Activated naive CD8-positive, alpha-beta T cell (primary cell): ENCODE data around the gene NCBP2.
A peak's percentile ranks its signal among the peaks of the same experiment; 100 is the strongest.

Source experiments
- H3K27ac Mint-ChIP-seq: one replicate; pipeline ENCODE4 v1.8.0; 2021; ENCODE audit warnings: mixed read lengths
- H3K27me3 Mint-ChIP-seq: one replicate; pipeline ENCODE4 v1.8.0; 2021; ENCODE audit warnings: mixed read lengths
- H3K36me3 Mint-ChIP-seq: one replicate; pipeline ENCODE4 v1.8.0; 2021; ENCODE audit warnings: mixed read lengths
- H3K4me1 Mint-ChIP-seq: one replicate; pipeline ENCODE4 v1.8.0; 2021; ENCODE audit warnings: low read depth, mixed read lengths
- H3K4me3 Mint-ChIP-seq: one replicate; pipeline ENCODE4 v1.8.0; 2021; ENCODE audit warnings: mild to moderate bottlenecking, mixed read lengths
- H3K9me3 Mint-ChIP-seq: one replicate; pipeline ENCODE4 v1.8.0; 2021; ENCODE audit warnings: low read depth, mixed read lengths

NCBP2 gene

DNA sequence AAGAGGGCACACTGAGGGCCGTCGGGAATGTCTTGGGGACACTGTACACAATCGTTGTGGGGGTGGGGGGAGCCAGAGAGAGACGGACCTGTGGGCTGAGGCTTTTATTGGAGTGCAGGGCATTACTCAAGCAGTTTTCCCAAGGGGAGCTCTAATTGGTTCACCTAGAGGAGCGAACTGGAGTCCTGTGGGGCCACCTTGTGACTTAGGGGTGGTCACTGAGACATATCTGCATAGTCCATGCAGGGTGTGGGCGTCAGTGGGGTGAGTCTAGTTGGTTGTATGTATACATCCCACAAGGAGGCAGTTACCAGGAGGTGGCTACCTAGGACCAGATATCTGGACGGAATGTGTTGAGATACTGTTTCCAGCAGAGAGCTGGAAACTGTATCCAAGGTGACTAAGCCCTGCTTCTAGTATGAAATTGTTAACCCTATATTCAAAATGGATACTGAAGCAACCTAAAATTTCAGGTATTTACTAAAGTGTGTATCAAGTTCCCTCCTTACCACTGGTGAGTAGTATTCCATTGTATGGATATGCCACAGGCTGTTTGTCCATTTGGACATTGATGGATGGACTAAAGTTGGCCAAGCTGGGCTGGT lies 28.9 kb upstream of the NCBP2 start:
- Mint-ChIP-seq H3K4me1 (peaks cover 5% of the 10 kb centered on the region), H3K9me3 (no peaks in the 10 kb centered on the region), H3K36me3 (no peaks in the 10 kb centered on the region), H3K4me3 (no peak overlapping the region), H3K27me3 (peaks cover 9% of the 10 kb centered on the region), H3K27ac (no peak overlapping the region)

DNA sequence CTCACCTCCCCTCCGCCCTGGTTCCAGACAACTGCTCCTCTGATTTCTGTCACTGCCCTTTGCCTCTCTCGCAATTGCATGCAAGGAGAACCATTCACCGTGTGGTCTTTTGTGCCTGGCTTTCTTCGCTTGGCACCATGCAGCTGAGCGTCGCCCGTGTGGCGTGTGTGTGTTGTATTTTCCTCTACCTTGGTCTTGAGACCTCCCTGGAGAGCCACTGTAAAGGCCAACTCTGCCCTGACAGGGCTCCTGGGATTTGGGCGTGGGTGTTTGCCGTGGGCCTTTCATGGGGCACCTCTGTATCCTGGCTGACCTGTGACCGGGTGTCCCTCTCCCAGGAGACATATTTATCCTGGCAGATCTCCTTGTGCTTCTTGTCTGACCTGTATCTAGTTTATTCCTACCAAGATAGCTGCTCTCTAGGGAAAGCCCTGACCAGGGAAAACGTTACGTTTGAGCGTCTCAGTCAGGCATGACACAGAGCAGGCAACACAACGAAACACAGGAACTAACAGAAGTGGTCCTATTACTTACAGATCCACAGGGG lies 28.3 kb upstream of the NCBP2 start:
- H3K4me3 Mint-ChIP-seq = peak overlapping the region; percentile 80
- H3K4me1 Mint-ChIP-seq = peaks cover 5% of the 10 kb centered on the region
- H3K27ac Mint-ChIP-seq = peak overlapping the region; percentile 54
- peaks cover 9% of the 10 kb centered on the region for H3K27me3 Mint-ChIP-seq
- no peaks in the 10 kb centered on the region for H3K9me3 Mint-ChIP-seq
- H3K36me3 Mint-ChIP-seq = no peaks in the 10 kb centered on the region

DNA sequence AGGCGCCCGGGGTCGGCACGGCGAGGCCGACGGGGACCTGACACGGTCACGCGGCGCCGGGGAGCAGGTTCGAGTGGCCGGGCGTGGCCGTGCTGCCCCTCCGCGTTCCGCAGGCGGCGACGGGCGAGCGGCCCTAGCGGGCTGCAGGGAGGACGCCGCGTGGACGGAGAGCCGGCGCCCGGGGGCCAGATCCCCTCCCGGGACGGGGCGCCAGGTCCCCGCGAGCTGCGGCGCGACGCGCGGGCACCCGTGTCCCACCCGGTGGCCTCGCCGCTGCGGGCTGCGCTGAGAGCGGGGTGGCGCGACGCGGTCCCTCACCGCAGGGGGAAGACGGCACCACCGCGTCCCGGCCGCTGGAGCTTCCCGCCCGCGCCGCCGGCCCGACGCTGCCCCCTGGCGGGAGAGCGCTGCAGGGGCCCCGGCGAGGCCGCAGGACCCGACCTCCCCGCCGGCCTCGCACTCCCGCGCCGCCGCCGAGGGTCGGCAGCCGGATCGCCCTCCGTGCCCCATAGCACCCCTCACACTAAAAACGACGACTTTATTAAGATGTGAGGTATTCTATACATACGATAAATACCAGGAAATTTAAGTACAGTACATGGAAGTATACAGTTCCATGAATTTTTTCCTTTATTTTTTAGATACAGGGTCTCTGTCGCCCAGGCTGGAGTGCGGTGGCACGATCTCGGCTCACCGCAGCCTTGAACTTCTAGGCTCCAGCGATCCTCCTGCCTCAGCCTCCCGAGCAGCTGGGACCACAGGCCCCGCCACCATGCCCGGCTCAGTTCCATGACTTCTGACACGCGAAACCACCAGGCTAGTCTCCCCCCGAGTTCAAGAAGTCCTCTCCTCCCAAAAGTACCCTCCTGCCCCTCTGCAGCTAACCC lies 27.6 kb upstream of the NCBP2 start:
- peak overlapping the region; percentile 54 for H3K27ac Mint-ChIP-seq

DNA sequence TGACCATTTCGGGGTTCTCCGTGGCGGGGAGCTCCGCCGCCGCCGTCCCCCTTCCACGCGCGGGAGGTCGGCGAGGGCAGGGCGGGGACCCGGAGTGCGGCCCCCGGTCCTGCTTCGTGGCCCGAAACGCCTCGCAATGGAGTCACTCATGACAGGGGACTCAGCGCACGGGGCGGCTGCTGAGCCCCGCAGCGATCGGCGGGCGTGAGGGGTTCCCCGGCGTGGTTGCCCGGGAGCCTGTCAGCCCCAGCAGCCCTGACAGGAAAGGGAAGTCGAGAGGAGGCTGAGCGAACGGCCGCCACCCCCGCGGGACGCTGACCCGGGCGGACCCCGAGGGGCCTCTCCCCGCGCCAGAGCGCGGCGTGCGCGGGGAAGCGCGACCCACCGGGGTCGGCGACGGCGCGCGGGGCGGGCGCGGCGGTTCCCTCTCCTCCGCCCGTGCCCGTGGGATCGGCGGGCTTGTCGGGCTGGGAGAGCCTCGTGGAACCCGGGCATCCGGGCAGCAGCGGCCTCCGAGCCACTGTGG lies 26.9 kb upstream of the NCBP2 start:
- peaks cover 7% of the 10 kb centered on the region for H3K27me3 Mint-ChIP-seq

More for the DNA sequence above, 27.6 kb upstream of the NCBP2 start:
- Mint-ChIP-seq H3K9me3 (no peaks in the 10 kb centered on the region), H3K4me3 (peak overlapping the region; percentile 80), H3K4me1 (peaks cover 5% of the 10 kb centered on the region), H3K27me3 (peaks cover 9% of the 10 kb centered on the region), H3K36me3 (no peaks in the 10 kb centered on the region)

DNA sequence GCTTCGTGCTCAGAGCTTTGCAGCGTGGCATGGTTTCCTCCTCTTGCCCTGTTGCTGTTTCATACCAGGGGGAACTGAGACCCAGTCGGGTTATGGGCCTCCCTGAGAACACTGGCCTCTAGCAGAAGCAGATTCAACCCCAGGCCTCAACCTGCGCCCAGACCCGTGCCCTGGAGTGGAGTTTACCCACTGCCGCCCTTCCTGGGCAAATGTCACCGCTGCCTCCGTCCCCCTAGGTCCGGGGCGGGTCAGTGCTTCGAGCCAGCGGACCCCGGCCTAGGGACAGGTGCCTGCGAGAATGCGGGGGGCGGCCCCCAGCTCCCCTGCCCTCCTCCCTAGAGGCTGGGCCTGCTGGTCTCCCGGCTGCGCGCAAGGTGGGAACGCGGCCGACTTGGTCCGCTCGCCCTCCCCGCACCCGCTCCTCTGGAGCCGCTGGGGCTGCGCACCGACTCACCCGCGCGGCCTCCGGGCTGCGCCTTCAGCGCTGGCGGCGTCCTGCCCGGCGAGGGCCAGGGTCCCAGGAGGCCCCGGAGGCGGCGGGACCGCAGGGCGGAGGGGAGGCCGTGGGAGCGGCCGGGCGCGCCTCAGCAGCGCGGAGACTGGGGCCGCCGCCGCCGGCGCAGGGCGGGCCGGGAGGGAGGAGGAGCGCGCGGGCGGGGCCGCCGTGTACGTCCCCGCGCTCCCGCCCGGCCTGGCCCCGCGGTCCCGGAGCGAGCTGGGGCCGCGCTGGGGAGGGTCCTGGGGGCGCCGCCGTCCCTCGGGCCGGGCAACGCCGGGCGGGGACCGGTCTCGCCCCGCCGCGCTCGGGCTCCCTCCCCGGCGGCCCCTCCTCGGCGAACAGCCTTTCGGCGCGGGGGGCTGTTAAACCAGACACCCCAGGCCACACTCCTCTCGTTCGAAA lies 26.2 kb upstream of the NCBP2 start, which contains the start of gene PIGZ:
PIGZ (minus strand) TSS at position 601 of the 901 bp plus-strand sequence. CDS start 16,802 bp downstream, outside the sequence.
- Mint-ChIP-seq H3K4me1 (peaks cover 5% of the 10 kb centered on the region), H3K27ac (no peak within 1 kb of the TSS), H3K27me3 (peaks cover 7% of the 10 kb centered on the region), H3K4me3 (peak within 1 kb of the TSS; percentile 79), H3K9me3 (no peaks in the 10 kb centered on the region), H3K36me3 (no peaks in the 10 kb centered on the region)

More for the DNA sequence above, 26.9 kb upstream of the NCBP2 start:
- H3K36me3 Mint-ChIP-seq = no peaks in the 10 kb centered on the region
- H3K4me1 Mint-ChIP-seq = peaks cover 5% of the 10 kb centered on the region
- H3K27ac Mint-ChIP-seq = no peak overlapping the region
- no peaks in the 10 kb centered on the region for H3K9me3 Mint-ChIP-seq
- H3K4me3 Mint-ChIP-seq = peak overlapping the region; percentile 79

DNA sequence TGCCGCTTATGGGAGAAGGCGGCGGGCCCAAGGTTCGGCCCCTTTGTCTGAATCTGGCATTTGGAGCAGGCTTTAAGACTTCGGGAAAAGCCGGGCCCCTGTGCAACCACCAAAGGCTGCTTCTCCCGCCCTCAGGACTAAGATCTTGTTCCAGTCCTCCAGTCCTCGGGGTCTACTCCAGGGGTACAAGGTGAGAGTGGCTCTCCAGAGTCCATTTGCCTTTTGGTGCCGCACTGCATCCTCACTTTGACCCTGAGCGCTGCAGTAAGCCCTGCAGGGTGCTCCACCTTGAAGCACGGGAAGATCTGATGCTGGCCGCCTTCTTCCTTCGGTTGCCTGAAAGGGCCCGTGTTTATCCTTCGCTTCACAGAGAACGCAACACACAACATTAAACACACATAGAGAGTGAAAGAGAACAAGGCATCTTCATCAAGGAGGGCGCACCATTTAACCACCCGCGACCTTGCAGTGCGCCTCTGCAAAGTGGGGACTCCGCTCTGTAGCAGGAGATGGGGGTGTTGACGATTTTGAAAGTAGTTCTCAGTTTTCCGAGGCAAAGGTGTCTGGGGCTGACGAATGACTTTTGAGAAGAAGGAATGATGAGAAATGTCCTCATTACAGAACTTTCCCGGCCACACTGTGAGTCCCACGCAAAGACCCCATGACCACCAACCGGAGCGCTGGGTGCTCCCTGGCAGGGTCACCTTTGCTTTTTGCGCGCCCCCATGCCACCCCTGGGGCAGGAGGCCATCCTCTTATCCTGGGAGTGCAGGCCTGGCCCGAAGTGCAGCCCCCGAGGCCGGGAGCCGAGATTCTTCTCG lies 25.3 kb upstream of the NCBP2 start:
- Mint-ChIP-seq H3K9me3 (no peaks in the 10 kb centered on the region), H3K4me1 (peaks cover 5% of the 10 kb centered on the region)

DNA sequence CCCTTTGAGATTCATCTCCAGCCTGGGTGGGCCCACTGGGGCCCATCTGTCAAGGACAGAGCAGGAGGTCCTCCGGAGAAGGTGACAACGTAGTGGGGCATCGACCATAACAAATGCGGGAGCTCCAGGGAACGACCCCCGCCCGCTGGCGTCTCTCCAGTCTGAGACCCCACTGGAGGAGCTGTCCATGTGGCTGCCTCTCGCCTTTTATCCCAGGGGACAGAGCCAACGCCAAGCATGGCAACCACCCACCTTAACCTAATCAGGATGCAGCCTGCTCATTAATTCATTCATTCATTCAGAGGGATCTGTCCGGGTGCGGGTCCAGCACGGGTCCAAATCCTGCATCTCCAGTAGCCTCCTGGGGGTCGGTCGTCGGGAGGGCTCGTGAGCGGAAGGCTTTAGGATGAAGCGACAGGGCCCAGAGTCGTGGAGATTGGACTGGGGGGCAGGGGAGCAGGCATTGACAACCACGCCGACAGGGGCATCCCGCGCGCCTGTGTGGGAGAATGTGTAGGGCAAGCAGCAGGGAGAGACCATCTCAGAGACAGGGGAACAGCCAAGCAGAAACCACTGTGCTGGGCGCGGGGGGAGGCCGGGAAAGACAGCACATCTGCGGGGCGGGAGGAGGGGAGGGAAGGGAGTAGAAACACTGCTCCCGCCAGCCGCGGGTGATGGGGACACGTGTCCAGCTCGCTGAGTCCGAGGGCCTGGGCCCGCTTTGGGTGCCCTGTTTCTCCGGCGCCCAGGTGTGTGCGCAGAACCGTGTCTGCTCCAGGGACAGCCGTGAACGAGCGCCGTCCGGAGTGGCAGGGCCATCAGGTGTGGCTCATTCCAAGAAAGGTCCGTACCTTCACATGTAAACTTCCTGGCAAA lies 24.4 kb upstream of the NCBP2 start:
- H3K9me3 Mint-ChIP-seq = no peaks in the 10 kb centered on the region
- peaks cover 5% of the 10 kb centered on the region for H3K4me1 Mint-ChIP-seq
- peak overlapping the region; percentile 40 for H3K4me3 Mint-ChIP-seq
- no peak overlapping the region for H3K27ac Mint-ChIP-seq
- H3K36me3 Mint-ChIP-seq = no peaks in the 10 kb centered on the region
- peaks cover 7% of the 10 kb centered on the region for H3K27me3 Mint-ChIP-seq

More for the DNA sequence above, 25.3 kb upstream of the NCBP2 start:
- Mint-ChIP-seq H3K27ac (no peak overlapping the region), H3K27me3 (peaks cover 7% of the 10 kb centered on the region), H3K36me3 (no peaks in the 10 kb centered on the region), H3K4me3 (peak overlapping the region; percentile 68)

DNA sequence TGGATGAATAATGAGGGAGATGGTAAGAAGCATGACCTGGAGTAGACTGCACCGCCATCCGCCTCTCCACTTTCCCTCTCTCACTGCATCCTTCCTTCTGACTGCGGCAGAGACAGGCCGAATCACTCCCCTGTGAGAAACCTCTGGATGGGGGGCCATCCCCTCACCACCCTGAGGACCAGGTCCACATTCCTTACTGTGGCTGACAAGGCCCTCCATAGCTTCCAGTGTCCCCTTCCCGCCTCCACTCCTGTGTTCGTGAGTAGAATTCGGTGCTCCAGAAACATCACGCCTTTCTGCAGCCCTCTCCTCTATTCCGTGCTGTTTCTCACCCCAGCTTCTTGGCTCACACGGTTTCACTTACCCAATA lies 23.5 kb upstream of the NCBP2 start:
- Mint-ChIP-seq H3K27me3 (peaks cover 4% of the 10 kb centered on the region), H3K4me3 (no peak overlapping the region), H3K9me3 (no peaks in the 10 kb centered on the region), H3K4me1 (peaks cover 5% of the 10 kb centered on the region), H3K27ac (no peak overlapping the region), H3K36me3 (no peaks in the 10 kb centered on the region)

DNA sequence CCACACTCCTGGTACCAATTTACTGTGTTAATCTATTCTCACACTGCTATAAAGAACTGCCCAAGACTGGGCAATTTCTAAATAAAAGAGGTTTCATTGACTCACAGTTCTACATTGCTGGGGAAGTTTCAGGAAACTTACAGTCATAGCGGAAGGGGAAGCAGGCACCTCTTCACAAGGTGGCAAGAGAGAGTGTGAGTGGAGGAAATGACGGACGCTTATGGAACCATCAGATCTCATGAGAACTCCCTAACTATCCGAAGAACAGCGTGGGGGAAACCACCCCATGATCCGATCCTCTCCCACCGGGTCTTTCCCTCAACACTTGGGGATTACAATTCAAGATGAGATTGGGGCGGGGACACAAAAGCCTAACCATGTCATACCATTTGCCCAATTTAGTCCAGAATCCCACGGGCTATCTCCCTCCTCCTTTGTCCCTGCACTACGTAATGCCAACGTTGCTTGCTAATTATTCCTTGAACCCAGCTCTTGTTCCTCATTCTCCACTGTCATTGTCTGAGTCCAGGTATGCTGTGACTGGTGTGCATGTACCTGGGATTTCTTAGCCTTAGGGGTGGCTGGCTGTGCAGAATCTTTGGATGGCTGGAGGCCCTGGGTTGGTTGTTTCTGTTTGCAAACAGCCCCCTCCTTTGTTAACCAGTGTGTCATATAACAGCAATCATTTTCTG lies 22.9 kb upstream of the NCBP2 start:
- Mint-ChIP-seq H3K36me3 (no peaks in the 10 kb centered on the region), H3K9me3 (no peaks in the 10 kb centered on the region), H3K4me1 (peaks cover 2% of the 10 kb centered on the region), H3K4me3 (no peak overlapping the region), H3K27me3 (peaks cover 4% of the 10 kb centered on the region), H3K27ac (no peak overlapping the region)

DNA sequence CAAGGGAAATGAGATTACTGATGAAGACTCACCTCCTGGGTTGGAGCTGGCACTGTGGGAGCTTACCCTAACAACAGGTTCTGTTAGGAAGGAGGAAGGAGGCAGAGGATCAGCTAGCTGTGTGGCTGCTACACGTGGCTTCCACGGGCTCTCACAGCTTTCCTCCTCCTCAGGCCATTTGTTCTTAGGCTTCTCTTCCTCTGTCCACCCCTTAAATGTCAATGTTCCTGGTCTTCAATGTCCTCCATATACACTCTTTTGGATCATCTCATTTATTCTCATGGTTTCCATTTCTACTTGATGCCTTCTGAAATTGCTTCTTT lies 21.3 kb upstream of the NCBP2 start:
- H3K27ac Mint-ChIP-seq = no peak overlapping the region
- H3K4me1 Mint-ChIP-seq = peaks cover 2% of the 10 kb centered on the region
- peaks cover 9% of the 10 kb centered on the region for H3K27me3 Mint-ChIP-seq
- no peak overlapping the region for H3K4me3 Mint-ChIP-seq
- H3K36me3 Mint-ChIP-seq = no peaks in the 10 kb centered on the region
- no peaks in the 10 kb centered on the region for H3K9me3 Mint-ChIP-seq

DNA sequence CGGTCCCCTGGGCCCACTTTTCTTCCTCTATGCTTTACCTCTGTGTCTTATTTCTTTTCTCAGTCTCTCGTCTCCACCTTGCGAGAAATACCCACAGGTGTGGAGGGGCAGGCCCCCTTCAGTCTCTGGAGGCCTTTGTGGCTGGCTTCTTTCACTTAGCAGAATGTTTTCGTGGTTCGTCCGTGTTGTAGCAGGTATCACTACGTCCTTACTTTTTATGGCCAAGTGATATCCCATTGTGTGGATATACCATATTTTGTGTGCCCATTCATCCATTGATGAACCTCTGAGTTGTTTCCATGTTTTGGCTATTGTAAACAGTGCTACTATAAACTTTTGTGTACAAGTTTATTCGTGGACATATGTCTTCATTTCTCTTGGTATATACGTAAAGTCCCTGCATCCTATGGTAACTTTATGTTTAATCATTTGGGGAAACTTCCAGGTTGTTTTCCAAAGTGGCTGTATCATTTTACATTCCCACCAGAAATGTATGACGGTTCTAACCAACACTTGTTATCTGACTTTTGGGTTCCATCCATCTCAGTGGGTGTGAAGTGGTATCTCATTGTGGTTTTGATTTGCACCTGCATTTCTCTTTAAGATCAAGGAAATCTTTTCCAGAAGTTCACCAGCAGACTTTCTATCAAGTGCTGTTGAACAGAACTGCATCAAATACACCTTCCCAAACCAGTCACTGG lies 20.8 kb upstream of the NCBP2 start:
- Mint-ChIP-seq H3K4me1 (peaks cover 2% of the 10 kb centered on the region), H3K27me3 (peaks cover 9% of the 10 kb centered on the region), H3K9me3 (no peaks in the 10 kb centered on the region), H3K27ac (no peak overlapping the region), H3K4me3 (no peak overlapping the region), H3K36me3 (no peaks in the 10 kb centered on the region)
